Right atrium auricular region (tissue), 2 donors: ENCODE results near the gene KRTAP10-11. TPM values are rescaled to one million over a fixed set of nuclear protein-coding genes. Genes with fewer than 3 reads are reported as not detected.
"Not testable (repeated sequence)": the region's sequence is repeated elsewhere in the genome, so short reads cannot be mapped to it uniquely, and the experiment has no call there.

Experiments
- DNase-seq: peaks from one replicate; pipeline ENCODE4 v3.0.0-alpha.2; 2019; ENCODE audit warnings: low spot score
- H3K27ac ChIP-seq, 2 donors: fragments of 200-600 bp; sonication (generic); 1 replicate in 1 of 2; 2 replicates in 1 of 2; pipeline ENCODE4 v1.5.1; 2016 to 2019
- H3K27me3 ChIP-seq, 2 donors: fragments of 200-600 bp; sonication (generic); one replicate each; pipeline versions ENCODE4 v1.5.1 to v1.6.0; 2017 to 2019
- H3K36me3 ChIP-seq: fragments of 200-600 bp; sonication (generic); one replicate; pipeline ENCODE4 v1.5.1; 2016
- H3K4me1 ChIP-seq, 2 donors: fragments of 200-600 bp; sonication (generic); one replicate each; pipeline versions ENCODE4 v1.5.1 to v1.6.0; 2017 to 2019
- H3K4me3 ChIP-seq, 2 donors: fragments of 200-600 bp; sonication (generic); 1 replicate in 1 of 2; 2 replicates in 1 of 2; pipeline ENCODE4 v1.5.1; 2017 to 2019; ENCODE audit warnings: mild to moderate bottlenecking in 1 of 2, moderate library complexity in 1 of 2
- H3K9me3 ChIP-seq, 2 donors: fragments of 200-600 bp; sonication (generic); one replicate each; pipeline ENCODE4 v1.5.1; 2019
- total RNA-seq, 2 donors: library from RNA; depleted of rRNA; stranded (reverse); fragments of >200 nt; gene quantifications; one replicate each; pipeline ENCODE4 v1.1.0, GENCODE V29; 2016
- TF ChIP-seq, protein P1 (sequence below), 2 donors: fragments of 200-600 bp; sonication (generic); IDR thresholded peaks; one replicate each; pipeline ENCODE4 v1.5.1; 2019; ENCODE audit warnings: antibody characterized with exemption in 2 of 2

The KRTAP10-11 gene
- total RNA-seq, 2 donors from 2014 or later: not detected

DNA sequence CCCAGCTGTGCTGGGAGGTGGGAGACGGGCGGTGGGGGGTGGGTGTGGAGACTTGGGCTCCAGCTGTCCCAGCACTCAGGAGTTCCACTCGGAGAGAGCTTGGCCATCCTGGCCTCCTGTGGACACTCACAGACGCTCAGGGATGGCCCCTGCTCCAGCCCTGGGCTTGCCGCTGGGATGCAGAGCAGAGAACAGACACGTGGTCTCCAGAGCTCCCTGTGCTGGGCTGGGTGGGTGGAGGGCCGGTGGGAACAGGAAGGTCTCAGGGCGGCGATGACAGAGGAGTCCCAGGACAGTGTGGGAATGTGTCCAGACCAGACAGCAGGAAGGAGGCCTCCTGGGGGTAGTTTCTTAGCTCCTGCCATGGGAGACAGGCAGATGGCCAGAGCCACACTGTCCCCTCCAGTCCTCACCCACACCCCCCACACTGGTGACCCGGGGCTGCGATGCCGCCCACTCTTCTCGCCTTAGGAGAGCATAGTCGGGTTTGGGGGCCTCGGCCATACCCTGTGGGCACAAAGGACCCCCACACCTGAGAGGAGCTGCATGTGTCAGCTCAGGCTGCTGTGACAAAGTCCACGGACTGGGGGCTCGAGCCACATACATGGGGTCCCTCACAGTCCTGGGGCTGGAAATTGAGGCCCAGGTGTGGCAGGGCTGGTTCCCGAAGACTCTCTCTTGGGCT is 17.4 kb upstream of the KRTAP10-11 start:
- Histone ChIP-seq H3K4me1 (no peaks in the 10 kb centered on the region), H3K36me3 (no peaks in the 10 kb centered on the region), H3K4me3 (no peak overlapping the region), H3K27ac (no peak overlapping the region), H3K9me3 (peaks cover 6 to 44% of the 10 kb centered on the region in 2 donors), H3K27me3 (no peaks in the 10 kb centered on the region)
- peak; percentile 40 for DNase-seq
- TF ChIP-seq, protein P1, sequence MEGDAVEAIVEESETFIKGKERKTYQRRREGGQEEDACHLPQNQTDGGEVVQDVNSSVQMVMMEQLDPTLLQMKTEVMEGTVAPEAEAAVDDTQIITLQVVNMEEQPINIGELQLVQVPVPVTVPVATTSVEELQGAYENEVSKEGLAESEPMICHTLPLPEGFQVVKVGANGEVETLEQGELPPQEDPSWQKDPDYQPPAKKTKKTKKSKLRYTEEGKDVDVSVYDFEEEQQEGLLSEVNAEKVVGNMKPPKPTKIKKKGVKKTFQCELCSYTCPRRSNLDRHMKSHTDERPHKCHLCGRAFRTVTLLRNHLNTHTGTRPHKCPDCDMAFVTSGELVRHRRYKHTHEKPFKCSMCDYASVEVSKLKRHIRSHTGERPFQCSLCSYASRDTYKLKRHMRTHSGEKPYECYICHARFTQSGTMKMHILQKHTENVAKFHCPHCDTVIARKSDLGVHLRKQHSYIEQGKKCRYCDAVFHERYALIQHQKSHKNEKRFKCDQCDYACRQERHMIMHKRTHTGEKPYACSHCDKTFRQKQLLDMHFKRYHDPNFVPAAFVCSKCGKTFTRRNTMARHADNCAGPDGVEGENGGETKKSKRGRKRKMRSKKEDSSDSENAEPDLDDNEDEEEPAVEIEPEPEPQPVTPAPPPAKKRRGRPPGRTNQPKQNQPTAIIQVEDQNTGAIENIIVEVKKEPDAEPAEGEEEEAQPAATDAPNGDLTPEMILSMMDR (IDR thresholded peaks at IDR 0.05): no peak

DNA sequence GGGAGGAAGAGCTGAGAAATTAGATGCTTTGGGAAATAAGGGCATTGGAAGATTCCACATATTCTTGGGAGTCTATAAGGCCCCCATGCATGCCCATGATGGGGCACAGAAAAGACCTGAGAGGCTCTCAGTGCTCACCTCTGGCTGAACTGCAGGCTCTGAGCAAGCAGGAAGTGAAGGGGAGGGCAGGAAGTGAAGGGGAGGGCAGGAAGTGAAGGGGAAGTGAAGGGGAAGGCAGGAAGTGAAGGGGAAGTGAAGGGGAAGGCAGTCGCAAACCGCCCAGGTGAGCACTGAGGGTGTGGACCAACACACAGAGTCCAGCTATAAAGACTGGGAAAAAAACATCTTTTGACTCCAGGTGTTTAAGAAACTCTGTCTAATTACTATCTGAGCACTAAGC is 15.8 kb upstream of the KRTAP10-11 start:
- Histone ChIP-seq H3K4me3 (no peak overlapping the region), H3K27ac (no peak overlapping the region), H3K36me3 (no peaks in the 10 kb centered on the region), H3K27me3 (no peaks in the 10 kb centered on the region), H3K9me3 (peaks cover 6 to 33% of the 10 kb centered on the region in 2 donors), H3K4me1 (no peaks in the 10 kb centered on the region)
- DNase-seq: no peak
- TF ChIP-seq, protein P1 (IDR thresholded peaks at IDR 0.05): no peak

DNA sequence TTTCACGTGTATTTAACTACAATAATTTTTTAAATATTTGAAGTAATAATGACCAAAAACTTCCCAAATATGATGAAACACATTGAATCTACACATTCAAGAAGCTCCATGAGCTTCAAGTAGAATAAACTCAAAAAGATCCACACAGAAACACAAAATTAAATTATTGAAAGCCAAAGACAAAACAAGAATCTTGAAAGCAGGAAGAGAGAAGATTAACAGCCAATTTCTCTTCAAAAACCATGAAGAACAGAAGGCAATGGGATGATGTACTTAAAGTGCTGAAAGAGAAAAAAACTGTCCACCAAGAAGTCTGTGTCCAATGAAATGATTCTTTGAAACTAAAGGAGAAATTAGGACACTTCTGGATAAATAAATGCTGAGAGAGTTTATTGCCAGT is 14.1 kb upstream of the KRTAP10-11 start:
- Histone ChIP-seq H3K4me1 (no peaks in the 10 kb centered on the region), H3K27me3 (no peaks in the 10 kb centered on the region), H3K9me3 (peaks cover 6 to 33% of the 10 kb centered on the region in 2 donors), H3K4me3 (no peak overlapping the region), H3K27ac (no peak overlapping the region), H3K36me3 (no peaks in the 10 kb centered on the region)
- DNase-seq: no peak
- TF ChIP-seq, protein P1 (IDR thresholded peaks at IDR 0.05): no peak

DNA sequence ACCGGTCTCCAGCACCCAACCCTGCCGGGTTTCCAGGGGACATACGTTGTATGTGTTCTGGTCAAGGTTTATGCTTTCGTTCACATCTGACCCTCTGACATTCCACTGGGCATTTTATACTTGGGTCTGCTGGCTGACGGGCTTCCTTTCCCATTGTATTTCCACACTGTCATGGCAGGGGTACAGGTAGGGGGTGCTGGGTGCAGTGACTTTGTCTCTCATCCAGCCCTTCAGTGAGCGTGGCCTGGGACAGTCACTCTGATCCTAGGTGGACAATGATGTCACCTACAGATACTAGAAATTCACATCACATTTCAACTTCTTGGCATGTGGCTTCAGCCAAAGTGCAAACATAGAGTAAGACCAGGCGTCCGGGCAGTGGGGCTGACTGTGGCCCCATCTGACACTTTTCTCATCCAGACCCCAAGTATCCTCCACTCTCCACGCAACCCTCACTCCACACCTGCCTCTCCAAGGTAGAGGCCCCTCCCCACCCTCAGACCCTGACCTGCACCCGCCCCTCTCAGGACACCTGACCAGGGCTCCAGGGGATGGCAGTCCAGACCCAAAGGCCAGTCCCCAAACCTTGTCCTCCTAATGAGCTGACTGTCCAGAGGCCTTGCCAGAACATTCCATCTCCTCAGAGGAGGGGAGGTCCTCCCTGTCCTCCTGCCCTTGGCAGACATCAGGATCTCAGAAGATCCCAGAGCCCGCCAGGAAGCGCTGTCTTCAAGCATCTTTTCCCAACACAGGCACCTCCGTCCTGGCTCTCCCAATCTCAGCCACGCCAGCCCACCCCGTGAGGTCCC is 9.8 kb upstream of the KRTAP10-11 start:
- Histone ChIP-seq H3K27ac (no peak overlapping the region), H3K4me1 (no peaks in the 10 kb centered on the region), H3K27me3 (no peaks in the 10 kb centered on the region), H3K36me3 (no peaks in the 10 kb centered on the region), H3K4me3 (no peak overlapping the region), H3K9me3 (peaks cover 3 to 17% of the 10 kb centered on the region in 2 donors)
- TF ChIP-seq, protein P1 (IDR thresholded peaks at IDR 0.05): no peak
- peak; percentile 52 for DNase-seq

DNA sequence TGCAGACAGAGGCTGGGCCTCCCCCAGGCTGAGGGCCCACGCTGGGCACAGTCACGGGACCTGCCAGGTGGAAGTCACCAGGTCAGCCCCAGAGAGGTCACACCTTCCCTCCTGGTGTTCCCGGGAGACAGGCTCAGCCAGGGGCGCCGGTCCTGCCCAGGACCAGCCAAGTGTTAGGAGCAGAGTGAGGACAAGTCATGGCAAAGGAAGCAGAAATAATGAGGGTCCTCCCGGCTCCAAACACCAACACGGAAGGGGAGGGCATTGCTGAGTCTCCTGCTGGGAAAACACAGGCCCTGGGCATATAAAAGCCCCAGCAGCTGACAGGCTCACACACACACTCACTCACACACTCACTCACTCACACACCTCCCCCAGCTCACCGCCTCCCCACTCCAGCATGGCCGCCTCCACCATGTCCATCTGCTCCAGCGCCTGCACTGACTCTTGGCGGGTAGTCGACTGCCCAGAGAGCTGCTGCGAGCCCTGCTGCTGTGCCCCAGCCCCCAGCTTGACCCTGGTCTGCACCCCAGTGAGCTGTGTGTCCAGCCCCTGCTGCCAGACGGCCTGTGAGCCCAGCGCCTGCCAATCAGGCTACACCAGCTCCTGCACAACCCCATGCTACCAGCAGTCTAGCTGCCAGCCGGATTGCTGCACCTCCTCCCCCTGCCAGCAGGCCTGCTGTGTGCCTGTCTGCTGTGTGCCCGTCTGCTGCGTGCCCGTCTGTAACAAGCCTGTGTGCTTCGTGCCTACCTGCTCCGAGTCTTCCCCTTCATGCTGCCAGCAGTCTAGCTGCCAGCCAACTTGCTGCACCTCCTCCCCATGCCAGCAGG is 9.0 kb upstream of the KRTAP10-11 start, which contains the start of gene KRTAP10-10:
Gene KRTAP10-10, plus strand, starts transcription at position 339 of the 833 bp plus-strand sequence. Its CDS starts 62 bp downstream, at position 401.
- Histone ChIP-seq H3K27me3 (no peaks in the 10 kb centered on the region), H3K4me3 (no peak within 1 kb of the TSS), H3K36me3 (no peaks in the 10 kb centered on the region), H3K4me1 (no peaks in the 10 kb centered on the region), H3K9me3 (peaks cover 2 to 9% of the 10 kb centered on the region in 2 donors), H3K27ac (no peak within 1 kb of the TSS)
- TF ChIP-seq, protein P1 (IDR thresholded peaks at IDR 0.05): no peak
- DNase-seq: no peak

DNA sequence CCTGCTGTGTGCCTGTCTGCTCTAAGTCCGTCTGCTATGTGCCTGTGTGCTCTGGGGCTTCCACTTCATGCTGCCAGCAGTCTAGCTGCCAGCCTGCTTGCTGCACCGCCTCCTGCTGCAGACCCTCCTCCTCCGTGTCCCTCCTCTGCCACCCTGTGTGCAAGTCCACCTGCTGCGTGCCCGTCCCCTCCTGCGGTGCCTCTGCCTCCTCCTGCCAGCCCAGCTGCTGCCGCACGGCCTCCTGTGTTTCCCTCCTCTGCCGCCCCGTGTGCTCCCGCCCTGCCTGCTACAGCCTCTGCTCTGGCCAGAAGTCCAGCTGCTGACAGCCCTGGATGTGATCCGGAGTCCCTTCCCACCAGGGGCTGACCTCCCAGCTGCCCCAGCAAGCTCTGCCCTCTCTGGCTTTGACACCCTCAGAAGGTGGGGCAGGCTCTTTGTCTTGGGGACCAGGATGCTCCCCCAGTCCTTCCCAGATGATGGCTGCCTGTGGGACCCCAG is 8.3 kb upstream of the KRTAP10-11 start:
- not testable (repeated sequence) for DNase-seq, H3K27ac ChIP-seq, H3K4me1 ChIP-seq, H3K4me3 ChIP-seq, H3K36me3 ChIP-seq, H3K27me3 ChIP-seq, H3K9me3 ChIP-seq

DNA sequence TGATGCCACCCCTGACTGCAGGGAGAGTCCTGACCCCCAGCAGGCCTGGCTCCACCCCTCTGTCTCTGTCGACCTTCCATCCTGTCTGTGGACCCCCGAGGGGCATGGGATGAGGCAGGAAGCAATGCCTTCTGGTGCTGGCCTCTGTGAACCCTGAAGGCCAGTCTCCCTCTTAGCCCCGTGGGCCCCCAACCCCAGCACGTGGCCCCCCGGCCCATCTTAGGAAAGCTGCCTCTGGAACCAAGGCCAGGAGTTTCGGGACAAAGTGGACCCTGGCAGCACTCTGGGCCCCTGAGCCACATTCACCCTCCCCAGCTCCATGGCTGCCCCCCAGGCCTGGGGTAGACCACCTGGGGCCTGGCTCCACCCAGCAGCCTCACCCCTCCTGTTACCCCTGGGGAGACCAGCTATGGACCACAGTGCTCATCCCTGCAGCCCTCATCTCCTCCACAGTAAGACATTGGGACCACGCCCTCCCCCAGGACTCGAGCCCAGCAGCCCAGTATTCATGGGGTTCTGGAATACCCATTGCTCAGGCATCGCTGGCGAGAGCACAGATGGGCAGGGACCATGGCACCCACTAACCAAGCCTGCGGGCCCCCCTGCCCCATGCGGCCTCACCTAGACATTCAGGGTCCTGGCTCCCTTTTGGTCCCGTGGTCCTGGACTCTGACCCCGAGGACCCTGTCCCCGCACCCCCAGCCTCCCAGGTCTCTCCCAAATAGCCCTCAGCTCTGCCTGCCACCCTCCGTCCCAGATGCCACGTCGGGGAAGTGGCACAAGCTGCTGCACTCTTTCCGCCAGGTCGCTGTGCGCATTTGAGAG is 7.5 kb upstream of the KRTAP10-11 start:
- H3K4me1 ChIP-seq, H3K36me3 ChIP-seq, H3K27ac ChIP-seq, H3K4me3 ChIP-seq, H3K9me3 ChIP-seq, H3K27me3 ChIP-seq: not testable (repeated sequence)
- peak; percentile 42 for DNase-seq
